ENCODE results near the gene KAT8. TPM values are rescaled to one million over a fixed set of nuclear protein-coding genes. Genes with fewer than 3 reads are reported as not detected.

KAT8 gene
- total and polyA plus RNA-seq, 2 of the 13 experiments (the other 11 are each of a cell fraction or from before 2014, with no cell fraction given), result 79.0 to 84.2 TPM

GRCh38 chr16:31134625-31135534 lies 17.4 kb downstream of the KAT8 start (continued):
- TF ChIP-seq ZSCAN25 (CRISPR knock-in tag; IDR thresholded peaks at IDR 0.05) (peak; percentile 60; the same call in 1 of the 2 replicates), DZIP1 (CRISPR knock-in tag; IDR thresholded peaks at IDR 0.05) (0 out of 2 replicates have a peak, but pooled peaks have one; percentile 4), HIVEP1 (CRISPR knock-in tag; IDR thresholded peaks at IDR 0.05) (0 out of 2 replicates have a peak, but pooled peaks have one; percentile 21), GLI4 (CRISPR knock-in tag; IDR thresholded peaks at IDR 0.05; ENCODE audit: borderline replicate concordance) (0 out of 2 replicates have a peak, but pooled peaks have one; percentile 62), ZNF883 (CRISPR knock-in tag; IDR thresholded peaks at IDR 0.05; ENCODE audit: not compliant biosample characterization) (peak; percentile 12), ZNF770 (CRISPR knock-in tag; IDR thresholded peaks at IDR 0.05) (peak; percentile 62; the same call in 1 of the 2 replicates), ZNF253 (CRISPR knock-in tag; IDR thresholded peaks at IDR 0.05; ENCODE audit: borderline replicate concordance) (0 out of 2 replicates have a peak, but pooled peaks have one; percentile 43), ZNF414 (CRISPR knock-in tag; IDR thresholded peaks at IDR 0.05) (0 out of 2 replicates have a peak, but pooled peaks have one; percentile 2), MXD4 (CRISPR knock-in tag; IDR thresholded peaks at IDR 0.05) (no peak), GABPA (IDR thresholded peaks at IDR 0.05; ENCODE audit: low read depth, low read length) (no peak), GABPA (CRISPR knock-in tag; IDR thresholded peaks at IDR 0.05; ENCODE audit: low read depth) (no peak), ELF3 (CRISPR knock-in tag; IDR thresholded peaks at IDR 0.05) (0 out of 2 replicates have a peak, but pooled peaks have one; percentile 4), ZNF205 (CRISPR knock-in tag; IDR thresholded peaks at IDR 0.05) (no peak), ZNF598 (CRISPR knock-in tag; IDR thresholded peaks at IDR 0.05; ENCODE audit: borderline replicate concordance) (0 out of 2 replicates have a peak, but pooled peaks have one; percentile 21), SP5 (CRISPR knock-in tag; IDR thresholded peaks at IDR 0.05; ENCODE audit: borderline replicate concordance, low read depth) (no peak), NCOA2 (CRISPR knock-in tag; IDR thresholded peaks at IDR 0.05) (no peak), ZNF274 (CRISPR knock-in tag; IDR thresholded peaks at IDR 0.05) (0 out of 2 replicates have a peak, but pooled peaks have one; percentile 24), ZNF121 (CRISPR knock-in tag; IDR thresholded peaks at IDR 0.05) (0 out of 2 replicates have a peak, but pooled peaks have one; percentile 10), ZNF775 (CRISPR knock-in tag; IDR thresholded peaks at IDR 0.05; ENCODE audit: borderline replicate concordance) (no peak), ZNF256 (CRISPR knock-in tag; conservative IDR thresholded peaks at IDR 0.05) (0 out of 2 replicates have a peak, but pooled peaks have one; percentile 58), ZBTB39 (CRISPR knock-in tag; IDR thresholded peaks at IDR 0.05) (peak; percentile 44; the same call in 1 of the 2 replicates)

Data from HepG2 (cell line).